Stimulated activated CD8-positive, alpha-beta memory T cell treated with anti-CD3 and anti-CD28 coated beads, Interleukin-12 subunit alpha, Interleukin-12 subunit beta, amount 100 ng/mL, for 1 hour (primary cell): ENCODE measurements around the gene SNX9.
"Not testable (repeated sequence)": the region's sequence is repeated elsewhere in the genome, so short reads cannot be mapped to it uniquely, and the experiment has no call there.

Source experiments
- DNase-seq: peaks from one replicate; pipeline ENCODE4 v3.0.0-alpha.2; 2020; ENCODE audit warnings: low read depth

SNX9 gene

DNA sequence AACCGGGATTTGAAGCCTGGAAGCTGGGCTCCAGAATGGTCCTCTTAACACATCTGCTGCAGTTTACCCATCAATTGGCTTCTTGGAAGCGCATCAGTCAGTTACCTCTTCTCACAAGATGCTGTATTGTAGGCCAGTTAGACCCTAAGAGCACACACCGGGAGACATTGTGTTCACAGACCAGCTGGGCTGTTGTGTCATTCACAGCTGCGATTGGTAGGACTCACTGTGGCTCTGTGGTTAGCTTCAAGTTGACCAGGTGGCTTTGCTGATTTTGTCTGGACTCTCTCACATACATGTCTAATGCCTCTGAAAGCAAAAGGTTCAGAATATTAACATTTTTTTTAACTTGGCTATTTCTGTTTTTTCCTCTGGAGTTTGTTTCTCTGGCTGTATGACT, 64.8 kb downstream of the SNX9 start:
- no peak for DNase-seq

DNA sequence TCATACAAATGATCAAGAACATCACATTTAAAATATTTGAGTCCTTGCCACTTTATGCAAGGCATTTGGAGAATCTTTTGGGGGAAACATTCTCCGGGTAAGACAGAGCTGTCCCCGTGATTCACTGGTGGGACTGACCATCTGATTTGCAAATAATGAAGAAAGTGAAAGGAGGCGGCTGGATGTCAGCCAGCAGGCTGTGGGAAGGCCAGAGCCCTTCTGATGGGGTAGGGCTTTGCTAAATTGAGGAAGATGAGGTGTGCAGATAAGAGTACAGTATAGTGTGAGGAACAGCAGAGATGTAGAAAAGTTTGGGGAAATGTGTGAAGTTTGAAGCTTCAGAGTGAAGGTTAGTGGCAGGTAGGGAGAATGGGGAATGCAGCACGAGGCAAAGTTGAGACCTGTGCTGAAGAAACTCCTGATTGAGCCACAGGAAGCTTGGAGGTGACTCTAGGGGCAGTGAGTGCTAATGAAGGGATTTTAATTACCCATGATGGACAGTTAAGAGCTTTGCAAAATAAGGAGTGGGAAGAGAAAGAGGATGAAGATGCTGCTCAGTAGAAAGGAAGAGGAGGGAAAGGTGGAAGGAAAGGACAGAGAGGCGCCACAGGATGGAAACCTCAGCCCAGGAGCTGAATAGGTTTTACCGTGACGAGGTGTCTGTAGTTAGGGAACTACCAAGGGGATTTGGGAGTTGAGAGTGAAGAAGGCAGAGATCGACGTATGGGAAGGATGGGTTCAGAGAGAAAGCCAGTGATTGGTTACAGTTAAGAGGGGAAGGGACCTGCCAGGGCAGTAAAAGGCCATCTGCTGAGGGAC, 68.7 kb downstream of the SNX9 start:
- DNase-seq = no peak

DNA sequence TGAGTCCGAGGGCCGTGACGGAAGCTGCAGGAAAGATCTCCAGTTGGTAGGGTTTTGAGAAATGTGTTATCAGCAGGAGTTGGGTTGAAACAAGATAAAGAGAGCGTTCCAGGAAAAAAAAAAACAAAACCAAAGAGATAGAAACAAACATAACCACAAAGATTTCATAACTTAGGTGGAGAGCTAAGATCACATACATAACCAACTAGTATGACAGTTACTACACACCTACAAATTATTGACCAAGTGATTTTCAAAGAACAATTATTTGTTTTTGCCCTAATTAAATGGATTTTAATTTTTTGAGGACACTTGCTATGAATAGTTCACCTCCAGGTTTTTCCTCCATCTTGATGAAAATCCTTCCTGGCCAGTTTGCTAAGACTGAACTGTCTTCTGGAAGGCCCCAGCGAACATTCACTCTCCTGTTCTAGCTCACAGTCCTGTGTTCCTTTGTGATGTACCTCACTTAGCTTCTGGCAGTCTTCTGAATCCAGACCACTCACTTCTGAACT, 69.4 kb downstream of the SNX9 start:
- DNase-seq = no peak

DNA sequence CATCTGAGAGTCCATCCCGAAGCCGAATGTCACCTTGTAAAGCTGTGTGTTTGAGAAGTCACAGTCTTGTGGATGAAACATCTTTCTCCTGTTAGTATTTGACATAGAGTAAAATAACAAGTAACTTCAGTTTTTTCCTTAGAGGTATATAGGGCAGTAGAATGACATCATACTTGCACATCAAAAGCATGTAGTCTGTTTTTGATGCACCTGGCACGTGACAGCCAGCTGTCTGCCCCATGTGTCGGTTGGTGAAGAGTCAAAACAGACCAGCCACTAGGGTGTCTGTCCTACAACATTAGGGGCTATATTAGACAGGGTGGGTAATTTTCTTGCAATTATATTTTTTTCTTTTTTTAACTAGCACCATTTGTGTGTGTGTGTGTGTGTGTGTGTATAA, 70.2 kb downstream of the SNX9 start:
- DNase-seq = no peak

DNA sequence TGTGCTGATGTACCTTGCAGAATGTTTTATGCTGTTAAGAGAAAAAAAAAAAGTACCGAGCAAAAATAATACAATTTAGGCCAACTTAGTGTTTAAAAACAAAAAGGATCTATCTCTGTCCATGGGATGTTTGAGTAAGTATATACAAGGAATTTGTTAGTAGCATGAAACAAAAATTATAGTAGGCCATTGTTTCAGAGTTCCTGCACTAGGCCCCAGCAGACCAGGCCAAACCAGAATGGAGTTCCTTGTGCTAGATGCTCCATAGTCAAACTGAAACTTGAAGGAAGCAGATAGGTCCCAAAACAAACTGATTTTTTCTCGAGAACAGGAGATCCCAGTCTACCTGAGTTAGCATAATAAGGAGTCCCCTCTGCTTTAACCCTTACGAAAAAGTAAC, 72.5 kb downstream of the SNX9 start:
- no peak for DNase-seq

DNA sequence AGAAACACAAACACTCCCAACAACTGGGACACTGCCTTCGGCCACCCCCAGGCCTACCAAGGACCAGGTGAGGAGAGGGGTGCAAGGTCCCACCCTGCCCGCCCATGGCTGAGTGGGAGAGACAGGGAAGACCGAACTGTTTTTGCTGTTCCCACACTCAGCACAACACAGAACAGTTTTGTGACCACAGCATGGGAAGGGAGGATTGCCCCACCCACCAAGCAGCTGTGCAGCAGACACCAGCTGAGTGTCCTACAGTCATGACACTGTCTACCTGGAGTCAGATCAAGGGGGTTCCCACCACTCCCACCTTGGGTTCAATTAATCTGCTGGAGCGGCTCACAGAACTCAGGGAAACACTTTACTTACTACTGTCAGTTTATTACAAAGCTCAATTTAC, 73.9 kb downstream of the SNX9 start:
- DNase-seq = no peak

DNA sequence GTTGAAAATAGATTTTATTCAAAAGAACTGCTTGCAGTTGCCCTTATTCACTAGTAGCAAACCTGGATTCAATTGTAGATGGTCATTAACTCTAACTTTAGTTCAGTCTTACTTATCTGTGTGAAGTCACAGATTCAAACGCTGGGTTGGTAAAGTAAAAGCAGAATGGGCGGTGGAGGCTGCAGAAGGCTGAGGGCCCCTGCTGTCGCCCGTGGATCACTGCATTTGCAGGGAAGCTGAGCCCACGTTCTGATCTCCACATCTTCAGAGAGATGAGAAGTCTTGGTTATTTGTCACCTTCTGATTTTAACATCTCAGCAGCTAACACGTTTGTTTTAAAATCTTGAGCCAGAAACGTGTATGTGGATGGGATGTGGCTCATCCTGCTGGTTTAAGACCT, 75.1 kb downstream of the SNX9 start:
- DNase-seq = no peak

DNA sequence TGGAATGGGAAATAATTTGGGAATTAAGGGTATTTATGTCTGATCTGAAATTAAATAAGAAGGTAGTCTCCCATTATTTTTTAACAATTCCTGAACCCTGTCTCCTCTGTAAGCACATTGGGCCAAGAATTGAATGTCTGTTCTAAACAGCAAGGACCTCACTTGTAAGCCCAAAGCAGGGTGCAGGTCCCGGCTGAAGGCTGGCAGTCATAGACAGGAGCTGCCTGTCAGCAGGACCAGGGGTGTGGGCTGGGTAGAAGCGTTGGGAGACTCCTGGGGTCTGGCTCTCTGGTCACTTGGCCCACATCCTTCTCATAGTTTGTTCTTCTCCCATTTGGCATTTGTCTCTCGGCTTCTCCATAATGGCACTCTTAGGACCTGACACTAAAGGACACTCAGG, 75.6 kb downstream of the SNX9 start:
- DNase-seq = no peak

DNA sequence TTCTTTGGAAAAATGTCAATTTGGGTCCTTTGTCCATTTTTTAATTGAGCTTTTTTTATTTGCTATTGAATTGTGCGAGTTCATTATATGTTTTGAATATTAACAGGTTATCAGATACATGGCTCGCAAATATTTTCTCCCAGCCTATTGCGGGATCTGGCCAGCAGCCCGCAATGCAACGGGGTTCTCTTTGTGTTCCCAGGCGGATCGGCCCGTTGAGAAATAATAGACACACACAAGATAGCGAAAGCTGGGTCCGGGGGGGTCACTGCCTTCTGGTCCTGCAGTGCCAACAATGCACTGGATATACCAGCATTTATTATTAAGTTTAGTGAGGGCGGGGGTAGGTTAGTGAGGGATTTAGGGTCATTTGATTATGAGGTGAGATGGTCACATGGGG, 77.2 kb downstream of the SNX9 start:
- not testable (repeated sequence) for DNase-seq

DNA sequence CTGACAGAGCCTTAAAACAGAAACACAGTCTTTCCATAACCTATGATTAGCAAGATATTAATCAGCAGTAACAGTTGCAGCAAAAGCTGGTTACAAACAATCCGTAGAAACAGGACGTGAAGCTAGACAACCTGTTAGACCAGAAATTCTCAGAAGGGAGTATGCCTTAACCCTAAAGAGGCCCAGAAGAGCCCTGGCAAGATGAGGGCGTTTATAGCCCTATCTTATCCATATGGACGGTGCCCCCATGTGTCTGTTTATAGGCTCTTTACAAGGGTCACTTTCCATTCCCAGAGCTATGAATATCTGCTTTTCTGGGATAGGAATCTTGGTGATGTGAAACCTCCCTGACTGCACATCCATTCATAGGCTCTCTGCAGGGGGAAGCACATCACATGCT, 77.7 kb downstream of the SNX9 start:
- DNase-seq = not testable (repeated sequence)

DNA sequence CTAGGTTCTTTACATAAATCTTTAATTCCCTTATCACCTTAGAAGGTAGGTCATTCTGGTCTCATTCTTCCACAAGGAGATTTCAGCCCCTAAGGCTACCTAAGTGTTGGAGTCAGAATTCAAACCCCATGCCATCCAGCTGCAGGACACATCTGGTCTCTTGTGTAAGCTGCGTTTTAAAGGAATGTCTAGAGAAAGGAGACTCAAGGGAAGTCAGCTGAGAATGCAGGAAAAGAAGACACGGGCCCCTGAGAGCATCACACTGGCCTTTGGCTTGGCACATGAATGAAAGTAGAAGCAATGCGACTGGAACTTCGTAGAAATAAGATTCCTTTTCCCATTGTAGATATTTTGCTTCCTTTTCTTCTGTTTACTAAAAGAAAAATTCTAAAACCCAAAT, 82.0 kb downstream of the SNX9 start:
- DNase-seq = no peak

DNA sequence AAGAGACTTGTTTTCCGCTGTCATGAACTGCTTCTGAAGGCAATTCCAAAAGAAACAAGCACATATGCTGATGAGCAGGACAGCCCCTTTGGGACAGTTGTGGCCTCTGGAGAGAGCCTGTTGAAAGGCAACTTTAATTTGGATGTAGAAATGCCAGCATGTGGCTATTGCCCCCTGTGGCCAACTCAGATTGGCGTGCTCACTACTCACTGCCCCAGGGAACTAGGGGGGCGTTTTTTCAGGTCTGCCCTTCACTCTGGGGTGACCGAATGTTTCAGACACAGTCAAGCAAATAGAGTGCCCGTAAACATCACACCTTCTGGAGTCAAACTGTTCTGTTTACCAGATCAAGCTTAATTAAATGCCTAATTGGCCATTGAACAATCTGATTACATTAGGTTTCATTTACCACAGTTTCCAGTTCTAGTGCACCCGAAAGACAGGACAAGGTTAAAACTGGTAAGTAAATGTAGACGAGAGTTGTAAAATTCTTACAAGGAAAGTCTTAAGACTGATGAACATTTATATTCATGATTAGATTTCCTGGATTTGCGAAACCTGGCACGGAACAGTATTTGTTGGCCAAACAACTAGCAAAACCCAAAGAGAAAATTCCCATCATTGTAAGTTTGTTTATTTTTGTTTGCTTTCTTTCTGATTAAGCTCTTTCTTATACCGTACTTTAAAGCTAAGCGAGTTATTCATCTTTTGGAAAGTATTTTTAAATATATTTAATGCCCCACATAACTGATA, 82.7 kb downstream of the SNX9 start:
- no peak for DNase-seq

DNA sequence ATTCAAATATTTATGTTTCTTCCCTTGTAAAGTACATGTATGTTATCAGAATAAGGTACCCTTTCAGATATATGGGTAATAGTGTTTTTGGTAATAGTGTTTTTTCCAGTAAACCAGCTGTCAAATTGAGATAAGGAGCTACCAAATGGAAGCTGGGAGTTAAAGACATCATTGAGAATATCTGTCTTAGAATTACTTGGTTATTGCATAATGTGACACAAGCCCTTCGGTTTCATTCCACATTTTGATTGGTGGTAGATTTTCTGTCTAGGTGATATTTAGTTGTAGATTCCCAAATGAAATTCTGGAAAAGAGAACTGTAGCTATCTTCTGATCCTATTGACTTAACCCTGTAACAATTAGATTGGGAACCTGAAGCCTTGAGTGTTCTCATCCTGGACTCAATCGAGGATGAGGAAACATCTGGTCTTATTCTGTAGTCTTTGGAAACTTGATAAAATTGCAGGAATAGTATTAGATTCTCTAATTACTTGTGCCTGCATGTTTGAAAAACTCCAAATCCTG, 83.6 kb downstream of the SNX9 start:
- no peak for DNase-seq

DNA sequence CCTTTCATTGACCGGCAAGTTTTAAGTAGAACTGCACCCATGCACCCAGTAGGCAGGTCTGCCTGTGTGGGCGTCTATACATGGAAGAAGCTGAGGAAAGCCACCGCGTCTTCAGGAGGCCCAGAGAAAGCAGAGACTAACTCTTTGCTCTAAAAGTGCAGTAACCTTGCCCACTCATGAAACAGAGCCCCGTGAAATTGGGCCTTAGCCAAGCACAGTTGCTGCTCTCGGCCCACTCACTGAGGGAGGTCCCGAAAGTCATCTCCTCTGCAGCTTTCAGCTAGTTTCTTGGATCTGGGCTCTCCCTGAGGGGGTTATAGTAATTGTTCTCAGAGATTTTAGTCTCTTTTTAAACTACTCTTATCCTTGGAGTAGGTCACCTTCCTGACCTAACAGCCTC, 84.6 kb downstream of the SNX9 start:
- no peak for DNase-seq

DNA sequence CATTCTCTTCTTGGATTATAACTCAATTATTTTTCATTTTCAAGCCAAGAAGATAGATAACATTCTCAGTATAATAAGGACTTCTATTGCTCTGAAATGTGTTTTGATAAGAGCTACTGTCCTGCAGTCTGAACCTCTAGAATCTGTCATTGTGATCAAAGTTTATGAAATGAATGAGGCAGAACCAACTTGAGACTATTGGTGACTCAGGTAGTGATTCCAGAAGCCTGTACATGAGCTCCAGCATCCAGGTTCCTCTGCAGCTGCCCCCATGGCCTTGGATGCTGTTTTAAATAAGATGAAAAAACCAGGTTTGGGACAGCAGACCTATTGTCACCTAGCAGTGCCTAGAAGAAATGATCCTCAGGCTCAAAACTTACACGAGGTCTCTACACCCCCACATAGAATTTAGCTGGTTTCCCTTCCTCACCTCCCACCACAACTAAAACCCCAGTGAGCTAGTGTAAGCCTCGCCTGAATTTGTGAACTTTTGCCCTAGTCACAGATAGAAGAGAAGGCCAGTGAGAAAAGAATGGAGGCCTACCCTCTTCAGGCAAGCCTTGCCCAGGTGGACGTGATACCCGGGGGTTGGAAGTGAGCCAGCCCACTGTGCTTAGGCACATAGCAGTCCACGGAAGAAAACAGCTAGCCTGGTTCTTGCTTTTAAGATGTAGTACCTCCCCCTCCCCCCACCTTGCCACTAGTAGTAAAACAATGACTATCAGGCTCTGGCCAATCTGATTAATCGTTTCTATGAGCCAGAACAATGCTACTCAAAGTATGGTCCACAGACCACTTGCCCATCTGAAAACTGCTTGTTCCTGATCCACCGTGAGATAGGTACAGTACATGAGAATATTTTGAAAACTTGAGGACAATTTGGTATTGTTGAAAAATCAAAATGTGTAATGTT, 85.6 kb downstream of the SNX9 start:
- no peak for DNase-seq

DNA sequence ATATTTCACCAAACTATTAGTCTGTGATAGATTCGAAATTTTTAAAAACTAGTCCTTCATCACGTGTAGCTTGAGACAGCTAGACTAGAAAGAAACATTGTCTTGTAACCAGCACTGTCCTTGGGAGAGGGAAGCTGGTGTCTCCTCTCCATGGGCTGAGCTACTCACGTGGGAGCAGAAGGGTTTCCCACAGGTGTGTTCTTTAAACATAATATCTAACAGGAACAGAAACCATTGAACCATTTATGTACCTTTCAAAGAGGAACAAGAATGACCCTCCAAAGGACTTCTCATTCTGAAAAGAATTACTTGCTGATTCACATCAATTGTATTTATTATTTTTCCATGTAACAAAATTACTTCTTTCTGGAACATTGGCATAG, 86.2 kb downstream of the SNX9 start:
- no peak for DNase-seq

DNA sequence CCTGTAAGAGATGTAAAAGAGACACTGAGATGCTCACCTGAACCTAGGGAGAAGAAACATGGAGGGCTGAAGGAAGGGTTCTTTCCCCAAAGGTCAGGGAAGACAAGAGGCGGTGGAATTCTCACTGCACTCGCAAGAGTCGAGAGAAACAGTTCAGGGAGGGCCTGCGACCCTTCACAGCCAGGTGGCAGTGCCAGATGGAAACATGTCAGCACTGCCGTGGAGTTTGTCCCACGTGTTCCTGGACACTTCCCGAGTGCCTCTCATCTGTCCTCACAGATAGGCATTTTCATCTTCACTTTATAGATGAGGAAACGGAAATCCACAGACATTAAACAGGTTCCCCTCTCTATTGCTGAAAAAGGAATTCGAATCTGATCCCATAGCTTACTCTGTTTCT, 88.2 kb downstream of the SNX9 start:
- no peak for DNase-seq

DNA sequence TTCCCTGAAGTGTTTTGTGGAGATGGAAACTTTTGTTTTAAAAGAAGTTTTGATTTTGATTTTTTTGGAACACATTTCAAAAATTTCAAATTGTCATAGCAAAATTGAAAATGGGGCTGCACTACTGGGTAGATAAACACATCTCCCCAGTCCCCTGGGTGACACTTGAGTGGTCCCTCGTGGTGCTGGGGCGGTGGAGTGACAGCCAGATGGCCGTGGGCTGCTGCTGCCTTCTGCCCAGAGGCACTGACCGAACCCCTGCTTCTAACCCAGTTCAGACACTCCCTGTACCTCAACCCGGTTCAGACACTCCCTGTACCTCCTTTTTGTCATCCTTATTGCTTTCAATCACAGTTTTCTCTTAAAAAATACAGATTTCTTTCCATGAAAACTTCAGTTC, 88.7 kb downstream of the SNX9 start:
- no peak for DNase-seq

DNA sequence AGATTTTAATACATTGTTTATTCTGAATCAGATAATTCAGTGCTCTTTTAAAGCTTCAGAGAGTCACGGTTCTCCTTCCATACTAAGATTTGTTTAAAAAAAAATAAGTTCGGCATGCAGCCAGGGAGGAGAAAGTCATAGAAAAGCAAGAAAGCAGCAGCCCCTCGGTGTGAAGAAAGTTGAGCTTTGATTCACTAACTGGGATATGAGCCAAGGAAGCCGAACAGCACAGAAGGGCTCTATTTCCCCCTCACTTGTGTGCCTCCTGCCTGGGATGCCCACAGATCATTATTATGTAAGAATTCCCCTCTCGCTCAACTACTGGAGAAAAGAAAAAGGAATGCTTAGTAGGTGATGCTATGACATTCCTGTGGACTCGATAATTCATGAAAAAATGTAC, 89.3 kb downstream of the SNX9 start:
- DNase-seq = no peak

DNA sequence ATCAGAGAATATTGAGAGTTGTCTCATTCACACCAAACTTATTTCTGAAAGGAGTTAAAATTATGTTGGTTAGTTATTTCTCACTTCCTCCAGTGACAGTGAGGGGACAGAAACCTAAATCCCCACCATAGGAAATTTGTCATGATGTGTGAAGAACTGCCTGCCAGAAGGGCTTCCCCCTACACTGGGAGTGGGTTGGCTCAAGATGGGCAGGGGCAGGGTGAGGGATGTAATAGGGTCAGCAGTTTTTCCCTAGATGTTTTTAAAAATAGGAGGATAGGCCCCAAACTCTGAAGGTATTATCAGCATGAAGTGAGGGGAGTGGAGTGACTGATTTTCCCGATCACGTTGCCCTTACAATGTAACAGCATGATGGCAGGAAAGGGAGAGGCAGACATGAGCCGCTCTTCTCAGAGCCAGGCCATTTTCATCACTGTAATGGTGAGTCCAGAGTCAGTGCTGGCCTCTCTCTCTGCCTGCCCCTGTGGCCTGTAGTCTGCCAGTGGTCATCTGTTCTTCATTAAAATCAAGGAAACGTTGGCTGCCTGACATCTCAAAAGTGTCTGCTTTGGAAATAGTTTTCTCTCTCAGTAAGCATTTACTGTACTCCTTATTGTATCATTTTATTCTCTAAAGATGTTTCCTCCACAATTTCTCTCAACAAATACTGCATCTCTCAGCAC, 98.8 kb downstream of the SNX9 start:
- DNase-seq = no peak

DNA sequence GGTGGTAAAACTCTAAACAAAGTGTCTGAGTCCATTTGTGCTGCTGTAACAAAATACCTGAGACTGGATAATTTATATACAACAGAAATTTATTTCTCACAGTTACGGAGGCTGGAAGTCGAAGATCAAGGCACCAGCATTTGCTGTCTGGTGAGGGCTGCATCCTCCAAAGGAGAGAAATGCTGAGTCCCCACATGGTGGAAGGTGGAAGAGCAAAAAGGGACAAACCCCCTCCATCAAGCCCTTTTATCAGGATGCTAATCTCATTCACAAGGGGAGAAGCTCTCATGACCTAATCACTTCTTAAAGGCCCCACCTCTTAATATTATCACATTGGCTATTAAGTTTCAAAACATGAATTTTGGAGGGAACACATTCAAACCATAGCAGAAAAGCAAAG, 102.7 kb downstream of the SNX9 start:
- DNase-seq = no peak

DNA sequence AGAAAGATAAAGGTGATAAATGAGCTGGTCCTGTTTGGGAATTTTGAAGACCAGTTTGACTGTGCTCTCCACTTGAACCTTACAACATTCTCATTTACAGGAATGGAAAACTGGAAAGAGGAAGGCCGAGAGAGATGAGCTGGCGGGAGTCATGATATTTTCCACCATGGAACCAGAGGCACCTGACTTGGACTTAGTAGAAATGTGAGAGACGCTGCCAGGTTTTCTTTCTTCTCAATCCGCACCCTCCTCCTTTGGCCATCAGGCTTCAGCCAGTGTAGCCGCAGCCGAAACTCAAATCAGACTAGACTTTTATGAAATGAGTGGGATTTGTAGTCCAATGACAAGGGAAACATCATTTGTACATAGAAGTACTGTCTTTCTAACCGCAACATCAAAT, 104.0 kb downstream of the SNX9 start:
- DNase-seq = no peak
